Upper lobe of right lung (tissue), 1 donor: Measurements from ENCODE around the gene C6orf58. TPM values are rescaled to one million over a fixed set of nuclear protein-coding genes. Genes with fewer than 3 reads are reported as not detected.

ENCODE experiments used
- ATAC-seq: fragments of 200-7000 bp; cut with Tn5 transposase; one replicate; pipeline ENCODE4 v1.9.1; 2020; ENCODE audit warnings: mild to moderate bottlenecking, moderate library complexity
- DNase-seq: peaks from one replicate; pipeline ENCODE4 v3.0.0-alpha.2; 2020
- H3K27ac ChIP-seq: fragments of 200-600 bp; one replicate; pipeline ENCODE4 v1.8.0; 2022
- H3K27me3 ChIP-seq: fragments of 200-600 bp; one replicate; pipeline ENCODE4 v1.8.0; 2022; ENCODE audit warnings: mild to moderate bottlenecking
- H3K36me3 ChIP-seq: fragments of 200-600 bp; one replicate; pipeline ENCODE4 v1.8.0; 2022
- H3K4me1 ChIP-seq: fragments of 200-600 bp; one replicate; pipeline ENCODE4 v1.8.0; 2022
- H3K4me3 ChIP-seq: fragments of 200-600 bp; one replicate; pipeline ENCODE4 v1.8.0; 2022; ENCODE audit warnings: mild to moderate bottlenecking
- H3K9me3 ChIP-seq: fragments of 200-600 bp; one replicate; pipeline ENCODE4 v1.8.0; 2022
- CTCF ChIP-seq: fragments of 200-600 bp; IDR thresholded peaks from one replicate; pipeline ENCODE4 v1.8.0; 2022; ENCODE audit warnings: antibody characterized with exemption
- intact Hi-C: fragments of 100-400 bp; cut with DNase I; formaldehyde crosslinking; loops from one replicate; pipeline ENCODE4 v1.11.0; 2022
- total RNA-seq: library from RNA; stranded (reverse); fragmentation: NEBNext Ultra II Directional; extraction: Animal tissue kit (Norgen Biotek cat#: 25700); gene quantifications from one replicate; pipeline ENCODE4 v1.2.1, GENCODE V29; 2021
- donor health status: DM: no; HTN: yes; CAD: no; lungs with severe emphysema.

The C6orf58 gene
- total RNA-seq, 1 donor from 2014 or later, result not detected

- ATAC-seq (no peak), DNase-seq (no peak)
- Histone ChIP-seq H3K9me3 (no peaks in the 10 kb centered on the region), H3K4me1 (no peaks in the 10 kb centered on the region), H3K4me3 (no peak overlapping the region), H3K27ac (no peak overlapping the region), H3K36me3 (no peaks in the 10 kb centered on the region), H3K27me3 (peaks cover 3% of the 10 kb centered on the region)
- TF ChIP-seq CTCF, result peak; percentile 25
- intact Hi-C loops, result no loop called here
Observed at GRCh38 chr6:127547904-127548649, 28.9 kb upstream of the C6orf58 start.

- H3K4me3 ChIP-seq, result no peak overlapping the region
- peak; percentile 76 for ATAC-seq
- H3K27ac ChIP-seq, result no peak overlapping the region
- H3K9me3 ChIP-seq, result no peaks in the 10 kb centered on the region
- no peak for TF ChIP-seq CTCF
- DNase-seq, result no peak
- intact Hi-C loops, result no loop called here
- H3K36me3 ChIP-seq, result no peaks in the 10 kb centered on the region
- H3K27me3 ChIP-seq, result peaks cover 3% of the 10 kb centered on the region
- no peaks in the 10 kb centered on the region for H3K4me1 ChIP-seq
Observed at GRCh38 chr6:127550403-127550802, 26.6 kb upstream of the C6orf58 start.

- Histone ChIP-seq H3K9me3 (no peaks in the 10 kb centered on the region), H3K4me3 (no peak overlapping the region), H3K27me3 (no peaks in the 10 kb centered on the region), H3K4me1 (no peaks in the 10 kb centered on the region), H3K36me3 (no peaks in the 10 kb centered on the region), H3K27ac (no peak overlapping the region)
- ATAC-seq, result peak; percentile 60
- TF ChIP-seq CTCF, result peak; percentile 22
- no peak for DNase-seq
- intact Hi-C loops, result no loop called here
Observed at GRCh38 chr6:127554435-127555006, 22.5 kb upstream of the C6orf58 start.

GRCh38 chr6:127561660-127562059 is 15.3 kb upstream of the C6orf58 start:
- intact Hi-C loops, result no loop called here
- H3K4me3 ChIP-seq, result no peak overlapping the region
- H3K4me1 ChIP-seq, result no peaks in the 10 kb centered on the region
- ATAC-seq, result no peak
- no peaks in the 10 kb centered on the region for H3K9me3 ChIP-seq
- H3K36me3 ChIP-seq, result no peaks in the 10 kb centered on the region
- no peak for TF ChIP-seq CTCF
- H3K27me3 ChIP-seq, result no peaks in the 10 kb centered on the region
- H3K27ac ChIP-seq, result no peak overlapping the region
- no peak for DNase-seq

- no peaks in the 10 kb centered on the region for H3K4me1 ChIP-seq
- H3K4me3 ChIP-seq, result no peak overlapping the region
- no peak for TF ChIP-seq CTCF
- DNase-seq (no peak), ATAC-seq (no peak)
- H3K9me3 ChIP-seq, result no peaks in the 10 kb centered on the region
- H3K36me3 ChIP-seq, result no peaks in the 10 kb centered on the region
- H3K27me3 ChIP-seq, result no peaks in the 10 kb centered on the region
- intact Hi-C loops, result no loop called here
- no peak overlapping the region for H3K27ac ChIP-seq
Observed at GRCh38 chr6:127564761-127565160, 12.2 kb upstream of the C6orf58 start.
